Smooth muscle cell (in vitro differentiated cells): Measurements from ENCODE around the gene ANO6. TPM values are rescaled to one million over a fixed set of nuclear protein-coding genes. Genes with fewer than 3 reads are reported as not detected.

Source experiments
- DNase-seq: peaks from one replicate; lab custom pipeline; 2025; ENCODE audit not compliant: unreplicated experiment; lab: John Stamatoyannopoulos, UW
- H2AFZ ChIP-seq: fragments of 200-600 bp; sonication (generic); 2 replicates; pipeline ENCODE4 v1.6.0; 2016; ENCODE audit warnings: antibody characterized with exemption, low read depth, mild to moderate bottlenecking
- H3F3A ChIP-seq: fragments of 200-600 bp; sonication (generic); 2 replicates; pipeline ENCODE4 v1.6.0; 2017; ENCODE audit warnings: antibody characterized with exemption, low read depth
- H3K27ac ChIP-seq: fragments of 200-600 bp; sonication (generic); 2 replicates; pipeline ENCODE4 v1.5.1; 2016; ENCODE audit warnings: low read depth, mild to moderate bottlenecking
- H3K27me3 ChIP-seq: fragments of 200-600 bp; sonication (generic); 2 replicates; pipeline ENCODE4 v1.6.1; 2016; ENCODE audit warnings: low read depth, mild to moderate bottlenecking
- H3K36me3 ChIP-seq: fragments of 200-600 bp; sonication (generic); 2 replicates; pipeline ENCODE4 v1.5.1; 2016; ENCODE audit warnings: low read depth
- H3K4me1 ChIP-seq: fragments of 200-600 bp; sonication (generic); 2 replicates; pipeline ENCODE4 v1.5.1; 2016; ENCODE audit warnings: low read depth
- H3K4me2 ChIP-seq: fragments of 200-600 bp; sonication (generic); 2 replicates; pipeline ENCODE4 v1.6.0; 2016; ENCODE audit warnings: mild to moderate bottlenecking
- H3K4me3 ChIP-seq: fragments of 200-600 bp; sonication (generic); 2 replicates; pipeline ENCODE4 v1.5.1; 2016; ENCODE audit warnings: mild to moderate bottlenecking
- H3K79me2 ChIP-seq: fragments of 200-600 bp; sonication (generic); 2 replicates; pipeline ENCODE4 v1.6.0; 2016; ENCODE audit warnings: low read depth, mild to moderate bottlenecking
- H3K9ac ChIP-seq: fragments of 200-600 bp; sonication (generic); 2 replicates; pipeline ENCODE4 v1.6.0; 2016; ENCODE audit warnings: low read depth
- H3K9me3 ChIP-seq: fragments of 200-600 bp; sonication (generic); replicated peaks from 2 replicates; pipeline ENCODE4 v1.5.1; 2016; ENCODE audit warnings: low read depth
- H4K20me1 ChIP-seq: fragments of 200-600 bp; sonication (generic); 2 replicates; pipeline ENCODE4 v1.6.0; 2016; ENCODE audit warnings: low read depth
- CTCF ChIP-seq: fragments of 200-600 bp; sonication (generic); IDR thresholded peaks from 2 replicates; pipeline ENCODE4 v1.5.1; 2017; ENCODE audit warnings: borderline replicate concordance, mild to moderate bottlenecking, antibody characterized with exemption; ENCODE audit not compliant: insufficient read depth, poor library complexity, severe bottlenecking
- WGBS: methylation state at CpG from one replicate; pipeline ENCODE4 v1.1.7; 2016; ENCODE audit warnings: low lambda C conversion rate; 5-methylcytosine and 5-hydroxymethylcytosine counted together
- polyA plus RNA-seq: library from polyadenylated mRNA; unstranded; fragments of >200 nt; fragmentation: Nextera tagmentation; extraction: Ambion mirVana; gene quantifications from 2 replicates; pipeline ENCODE4 v1.2.1, GENCODE V29; 2016
- total RNA-seq: library from RNA; depleted of rRNA; stranded (reverse); fragments of >200 nt; gene quantifications from 2 replicates; pipeline ENCODE4 v1.2.3, GENCODE V29; 2014

ANO6 gene
- total and polyA plus RNA-seq, 2 experiments from 2014 or later, result 44.8 to 106 TPM

GRCh38 chr12:45203767-45204166 is 12.1 kb upstream of the ANO6 start:
- Histone ChIP-seq H3K4me3 (no peak overlapping the region), H4K20me1 (no peaks in the 10 kb centered on the region), H3K27me3 (no peaks in the 10 kb centered on the region), H3K27ac (no peak overlapping the region), H3K36me3 (no peaks in the 10 kb centered on the region), H3K4me2 (no peak overlapping the region), H3K79me2 (no peaks in the 10 kb centered on the region), H3K9ac (no peak overlapping the region), H3F3A (no peaks in the 10 kb centered on the region), H2AFZ (no peak overlapping the region), H3K9me3 (no peaks in the 10 kb centered on the region), H3K4me1 (no peaks in the 10 kb centered on the region)
- TF ChIP-seq CTCF, result no peak
- DNase-seq, result no peak
- 88% methylated on average over 1 of the region's 1 CpG for WGBS

GRCh38 chr12:45204757-45205156 is 11.1 kb upstream of the ANO6 start:
- H4K20me1 ChIP-seq, result no peaks in the 10 kb centered on the region
- H3K4me1 ChIP-seq, result no peaks in the 10 kb centered on the region
- no peak overlapping the region for H3K4me2 ChIP-seq
- no peaks in the 10 kb centered on the region for H3F3A ChIP-seq
- H2AFZ ChIP-seq, result no peak overlapping the region
- TF ChIP-seq CTCF, result no peak
- no peaks in the 10 kb centered on the region for H3K79me2 ChIP-seq
- no peak overlapping the region for H3K9ac ChIP-seq
- no peak for DNase-seq
- no peak overlapping the region for H3K27ac ChIP-seq
- no peaks in the 10 kb centered on the region for H3K27me3 ChIP-seq
- H3K4me3 ChIP-seq, result no peak overlapping the region
- 97% methylated on average over 3 of the region's 3 CpGs for WGBS
- no peaks in the 10 kb centered on the region for H3K36me3 ChIP-seq
- no peaks in the 10 kb centered on the region for H3K9me3 ChIP-seq

- Histone ChIP-seq H3K4me3 (no peak overlapping the region), H2AFZ (no peak overlapping the region), H3K9me3 (no peaks in the 10 kb centered on the region), H3F3A (no peaks in the 10 kb centered on the region), H3K36me3 (no peaks in the 10 kb centered on the region), H3K79me2 (peaks cover under 1% of the 10 kb centered on the region), H4K20me1 (no peaks in the 10 kb centered on the region), H3K27ac (no peak overlapping the region), H3K9ac (no peak overlapping the region), H3K4me1 (no peaks in the 10 kb centered on the region), H3K4me2 (no peak overlapping the region), H3K27me3 (no peaks in the 10 kb centered on the region)
- no peak for DNase-seq
- TF ChIP-seq CTCF, result no peak
- 95% methylated on average over 4 of the region's 4 CpGs for WGBS
These were observed 10.6 kb upstream of the ANO6 start for GRCh38 chr12:45205165-45205825.
